Measurements from ENCODE around the gene AGAP9. TPM values are rescaled to one million over a fixed set of nuclear protein-coding genes. Genes with fewer than 3 reads are reported as not detected.
A peak's percentile ranks its signal among the peaks of the same experiment; 100 is the strongest.
"Not testable (repeated sequence)": the region's sequence is repeated elsewhere in the genome, so short reads cannot be mapped to it uniquely, and the experiment has no call there.

AGAP9 gene
- total and polyA plus RNA-seq, 8 donors, result 6.3 to 45.9 (median 20.0) TPM

DNA sequence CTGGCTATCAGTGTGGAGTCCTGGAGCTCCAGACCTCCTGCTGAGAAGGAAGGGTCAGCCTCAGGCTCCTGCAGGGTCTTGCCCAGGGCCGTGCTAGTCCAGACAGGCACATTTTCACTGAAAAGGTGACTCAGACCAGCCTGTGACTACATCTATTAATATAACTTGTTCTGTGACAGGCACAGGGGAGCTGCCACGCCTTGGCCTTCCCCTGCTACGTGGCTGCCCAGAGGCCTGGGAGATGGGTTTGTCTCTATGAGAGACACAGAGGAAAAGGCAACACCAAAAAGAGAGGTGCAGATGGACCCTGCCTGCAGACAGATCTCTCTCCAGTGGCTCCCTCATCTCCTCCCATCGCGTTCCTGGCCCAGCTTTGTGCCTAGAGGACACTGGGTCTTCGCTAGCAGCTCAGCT, 41.7 kb downstream of the AGAP9 start:
- H3K27me3 ChIP-seq; H3K9me3 ChIP-seq; H3K27ac ChIP-seq; H3K4me3 ChIP-seq; DNase-seq; intact Hi-C loops (cut with DNase I); H3K4me1 ChIP-seq; H3K36me3 ChIP-seq: not testable (repeated sequence)
- ATAC-seq, result peak; percentile 55

DNA sequence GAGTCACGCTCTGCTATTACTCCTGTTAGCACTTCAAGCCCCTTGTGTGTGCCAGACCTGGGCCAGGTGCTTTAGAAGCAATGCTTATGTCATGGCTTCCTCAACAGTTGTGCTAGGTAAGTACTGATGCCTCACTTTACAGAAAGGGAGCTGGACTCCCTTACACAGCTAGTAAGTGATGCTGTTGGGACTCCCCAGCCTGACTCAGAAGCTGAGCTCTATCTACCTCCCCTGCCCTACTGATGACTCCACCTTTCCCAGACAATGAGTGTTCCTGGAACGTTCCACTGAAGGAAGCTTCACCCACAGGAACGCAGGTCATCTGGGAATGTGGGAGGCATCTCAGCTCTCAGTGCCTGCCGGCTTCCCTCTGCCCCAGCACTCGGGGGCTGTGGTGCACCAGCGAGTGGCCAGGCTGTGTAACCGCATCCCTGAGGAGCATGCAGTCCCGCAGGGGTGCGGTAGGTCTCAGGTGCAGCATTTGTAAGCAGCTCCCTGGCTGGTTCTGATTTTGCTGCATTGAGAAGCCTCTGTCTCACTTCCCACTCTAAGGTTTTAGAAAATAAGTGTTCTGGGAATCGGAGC, 42.2 kb downstream of the AGAP9 start:
- H3K27me3 ChIP-seq; DNase-seq; H3K4me1 ChIP-seq; H3K27ac ChIP-seq; H3K4me3 ChIP-seq; H3K9me3 ChIP-seq; H3K36me3 ChIP-seq; intact Hi-C loops (cut with DNase I): not testable (repeated sequence)
- ATAC-seq, result peak; percentile 54

DNA sequence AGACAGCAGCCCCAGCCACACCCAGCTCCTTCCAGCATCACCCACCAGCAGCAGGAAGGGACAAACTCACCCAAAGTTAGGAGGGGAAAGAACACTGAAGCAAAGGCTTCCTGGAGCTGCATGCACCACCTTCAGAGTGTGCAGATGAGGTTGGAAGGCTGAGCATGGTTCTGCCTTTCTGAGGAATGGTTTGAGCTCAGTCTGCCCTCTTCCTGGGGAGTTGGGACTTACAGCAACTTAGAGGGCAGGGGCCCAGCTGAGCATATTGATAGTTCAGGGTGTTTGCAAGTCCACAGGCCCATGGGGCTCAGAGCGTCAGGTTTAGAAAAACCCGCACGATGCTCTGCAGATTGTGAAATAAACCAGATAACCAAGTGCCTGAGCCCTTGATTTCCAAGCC, 43.3 kb downstream of the AGAP9 start:
- intact Hi-C loops (cut with DNase I), result not testable (repeated sequence)

DNA sequence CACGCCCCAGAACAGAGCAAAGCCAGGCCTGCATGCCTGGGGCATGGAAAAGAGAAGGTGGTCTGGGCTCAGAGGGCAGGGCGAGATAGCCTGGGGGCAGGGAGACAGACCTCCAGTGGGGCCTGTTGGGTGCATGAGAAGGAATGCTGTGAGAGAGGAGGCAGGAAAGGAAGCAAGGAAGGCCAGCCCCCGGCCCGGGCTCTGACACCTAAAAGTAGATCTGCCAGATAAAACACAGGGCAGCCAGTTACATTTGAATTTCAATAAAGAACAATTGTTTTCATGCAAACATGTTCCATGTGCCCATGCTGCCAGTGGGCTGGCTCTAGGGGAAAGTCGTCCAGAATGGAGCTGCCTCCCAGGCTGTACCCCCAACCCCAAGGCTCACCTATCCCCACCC, 45.3 kb downstream of the AGAP9 start:
- H3K9me3 ChIP-seq; H3K4me1 ChIP-seq; H3K36me3 ChIP-seq; H3K27ac ChIP-seq; ATAC-seq; H3K4me3 ChIP-seq; intact Hi-C loops (cut with DNase I); DNase-seq; H3K27me3 ChIP-seq: not testable (repeated sequence)

More for the DNA sequence above, 43.3 kb downstream of the AGAP9 start:
- not testable (repeated sequence) for DNase-seq, H3K4me3 ChIP-seq, H3K27me3 ChIP-seq, H3K4me1 ChIP-seq, H3K36me3 ChIP-seq, ATAC-seq, H3K27ac ChIP-seq, H3K9me3 ChIP-seq

DNA sequence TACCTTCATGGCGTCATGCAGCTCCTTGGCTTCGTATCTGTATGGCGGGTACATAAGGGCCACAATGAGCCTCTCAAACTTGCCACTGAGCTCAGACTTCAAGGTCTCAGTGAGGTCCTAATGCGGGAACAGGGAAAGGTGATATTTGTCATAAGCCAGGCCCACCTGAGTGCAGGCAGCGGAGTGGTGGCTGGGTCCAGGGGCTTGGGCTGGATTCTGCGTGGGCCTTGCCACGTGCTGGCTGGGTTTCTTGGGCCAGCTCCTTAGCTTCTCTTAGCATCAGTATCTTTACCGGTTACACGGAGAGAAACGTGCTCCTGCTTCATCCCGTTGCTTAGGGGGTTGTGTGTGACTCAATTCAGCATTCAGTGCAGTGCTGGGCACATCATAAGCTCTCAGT, 46.4 kb downstream of the AGAP9 start:
- intact Hi-C loops (cut with DNase I); DNase-seq; H3K27ac ChIP-seq; H3K36me3 ChIP-seq; ATAC-seq; H3K4me1 ChIP-seq; H3K9me3 ChIP-seq; H3K4me3 ChIP-seq; H3K27me3 ChIP-seq: not testable (repeated sequence)

DNA sequence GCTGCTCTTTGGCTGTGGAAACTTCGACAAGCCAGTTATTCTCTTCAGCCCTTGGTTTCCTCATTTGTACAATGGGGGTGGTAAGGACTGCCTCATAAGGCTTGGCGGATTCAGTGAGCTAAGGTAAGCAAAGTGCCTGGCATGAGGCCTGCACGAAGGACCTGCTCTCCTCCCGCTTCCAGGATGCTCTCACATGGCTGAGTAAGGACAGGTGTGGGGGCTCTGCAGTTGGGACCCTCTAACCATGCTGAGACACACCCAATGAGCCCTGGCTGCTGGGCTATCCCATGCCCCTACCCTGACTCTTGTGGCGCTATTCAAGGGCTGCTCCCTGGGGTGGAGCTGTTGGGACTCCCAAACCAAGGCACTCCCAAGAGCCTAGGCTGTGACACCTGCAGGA, 48.3 kb downstream of the AGAP9 start:
- H3K4me3 ChIP-seq; H3K4me1 ChIP-seq; intact Hi-C loops (cut with DNase I); H3K9me3 ChIP-seq; H3K27ac ChIP-seq; H3K27me3 ChIP-seq; ATAC-seq; H3K36me3 ChIP-seq; DNase-seq: not testable (repeated sequence)

DNA sequence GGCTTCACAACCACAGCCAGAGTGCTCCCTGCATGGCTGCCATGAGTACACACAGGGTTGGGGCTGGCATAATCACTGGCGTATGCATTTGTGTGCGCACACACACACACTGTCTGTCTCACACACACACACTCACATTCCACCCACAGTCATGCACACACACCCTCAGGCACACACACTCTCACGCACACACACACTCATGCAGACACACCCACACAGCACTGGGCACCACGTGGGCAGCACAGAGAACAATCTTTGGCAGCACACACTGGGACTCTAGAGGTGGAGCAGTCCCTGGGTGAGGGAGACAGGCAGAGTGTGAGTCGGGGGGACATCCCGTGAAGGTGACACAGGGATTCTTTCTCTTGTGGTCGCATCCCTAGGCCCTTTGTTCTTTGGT, 49.9 kb downstream of the AGAP9 start:
- ATAC-seq; H3K36me3 ChIP-seq; H3K4me3 ChIP-seq; DNase-seq; H3K27me3 ChIP-seq; intact Hi-C loops (cut with DNase I); H3K27ac ChIP-seq; H3K4me1 ChIP-seq; H3K9me3 ChIP-seq: not testable (repeated sequence)

DNA sequence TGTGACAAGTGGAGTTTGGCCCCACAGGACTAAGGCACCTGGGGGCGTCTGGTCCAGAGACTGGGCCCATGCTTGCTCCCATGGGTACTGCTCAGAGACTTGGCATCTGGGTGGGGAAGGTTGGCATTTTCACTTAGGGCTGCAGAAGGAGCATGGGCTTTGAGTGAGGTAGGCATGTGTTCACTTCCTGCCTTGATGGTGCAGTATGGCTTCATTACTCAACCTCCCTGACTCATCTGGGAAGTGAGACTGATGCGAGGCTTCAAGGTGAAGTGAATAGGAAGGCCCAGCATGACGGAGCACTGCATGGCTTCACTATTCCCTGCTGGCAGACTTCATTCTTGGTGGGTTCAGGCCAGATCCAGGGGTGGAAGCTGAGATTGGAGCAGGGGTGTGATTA, 50.8 kb downstream of the AGAP9 start:
- H3K4me1 ChIP-seq; H3K27ac ChIP-seq; H3K27me3 ChIP-seq; DNase-seq; H3K9me3 ChIP-seq; H3K36me3 ChIP-seq; H3K4me3 ChIP-seq; intact Hi-C loops (cut with DNase I): not testable (repeated sequence)
- peak; percentile 22 for ATAC-seq

DNA sequence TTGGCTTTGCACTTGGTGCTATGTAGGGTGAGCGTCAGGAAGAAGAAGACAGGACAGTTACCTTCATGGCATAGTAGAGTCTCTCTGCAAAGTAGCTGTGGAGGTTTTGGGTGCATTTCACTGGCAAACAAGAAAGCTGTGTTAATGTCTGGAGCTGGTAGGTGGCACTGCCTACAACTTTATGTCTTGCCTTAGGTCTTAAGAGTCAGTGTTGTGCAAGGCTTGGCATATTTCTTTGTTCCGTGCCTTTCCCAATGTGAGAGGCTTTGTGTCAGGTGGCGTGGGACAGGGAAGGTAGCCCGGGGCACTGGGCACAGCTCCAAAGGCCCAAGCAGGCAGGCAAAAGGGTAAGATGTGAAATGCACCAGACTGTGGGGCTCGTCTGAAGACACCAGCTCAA, 51.4 kb downstream of the AGAP9 start:
- H3K9me3 ChIP-seq; intact Hi-C loops (cut with DNase I); DNase-seq; H3K4me3 ChIP-seq; H3K27me3 ChIP-seq; H3K4me1 ChIP-seq; H3K27ac ChIP-seq; H3K36me3 ChIP-seq: not testable (repeated sequence)
- peak; percentile 76 for ATAC-seq

DNA sequence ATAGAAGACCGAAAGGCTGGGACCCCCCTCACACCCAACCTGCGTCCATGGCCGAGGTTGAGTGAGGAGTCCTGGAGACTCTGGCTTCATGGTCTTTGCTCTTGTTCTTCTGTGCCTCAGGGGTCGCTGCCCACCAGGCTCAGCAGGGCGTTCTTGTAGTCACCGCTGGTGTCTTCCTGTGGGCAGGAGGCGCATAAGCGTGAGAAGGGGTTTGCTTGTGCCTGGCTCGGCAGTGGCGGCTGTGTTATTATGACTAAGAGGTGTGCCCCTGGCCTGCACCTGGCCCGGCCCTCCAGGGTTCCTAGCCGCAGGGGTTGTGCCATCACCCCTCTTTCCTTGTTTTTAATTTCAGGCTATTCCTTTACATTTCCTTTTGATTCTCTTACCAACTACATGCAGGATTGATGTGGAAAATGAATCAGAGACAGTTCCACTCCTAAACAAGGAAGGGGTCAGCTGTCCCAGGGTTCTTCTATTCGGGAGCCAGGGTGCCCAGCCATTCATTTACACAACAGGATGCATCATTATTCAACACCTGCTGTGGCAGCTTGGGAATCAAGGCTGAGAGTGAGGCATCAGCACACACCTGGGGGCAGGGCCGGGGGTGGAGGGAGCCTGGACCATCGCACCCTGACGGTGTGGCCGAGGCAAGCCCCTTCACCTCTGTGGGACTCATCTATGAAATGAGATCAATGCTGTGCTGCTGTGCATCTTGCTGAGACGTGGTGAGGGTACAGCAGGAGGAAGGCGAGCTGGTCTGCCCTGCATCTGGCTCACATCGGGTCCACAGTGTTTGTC, 54.5 kb downstream of the AGAP9 start:
- H3K9me3 ChIP-seq; H3K27me3 ChIP-seq; H3K4me3 ChIP-seq; H3K27ac ChIP-seq; H3K4me1 ChIP-seq; intact Hi-C loops (cut with DNase I); H3K36me3 ChIP-seq; ATAC-seq: not testable (repeated sequence)
- peak in 1 of 4 donors; percentile 45 for DNase-seq

DNA sequence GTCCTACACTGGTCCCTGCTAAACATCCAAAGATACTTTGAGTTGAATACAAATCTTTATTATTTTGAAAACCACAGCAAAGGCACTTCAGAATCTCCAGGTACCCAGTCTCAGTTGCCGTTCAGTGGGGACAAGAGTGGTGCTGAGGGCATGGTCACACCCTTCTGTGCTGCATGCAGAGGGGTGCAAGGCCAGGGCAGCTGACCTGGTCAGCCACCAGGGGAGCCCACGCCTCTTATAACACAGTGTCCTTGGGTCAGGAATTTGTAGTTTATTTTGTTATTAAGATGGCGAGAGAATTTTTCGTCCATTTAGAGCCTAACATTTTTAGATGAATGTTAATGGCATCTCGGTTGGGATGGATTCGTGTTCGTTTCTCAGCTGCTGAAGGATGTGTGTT, 55.5 kb downstream of the AGAP9 start:
- H3K9me3 ChIP-seq; H3K4me1 ChIP-seq; intact Hi-C loops (cut with DNase I); H3K27me3 ChIP-seq; H3K27ac ChIP-seq; H3K4me3 ChIP-seq; ATAC-seq; H3K36me3 ChIP-seq; DNase-seq: not testable (repeated sequence)

DNA sequence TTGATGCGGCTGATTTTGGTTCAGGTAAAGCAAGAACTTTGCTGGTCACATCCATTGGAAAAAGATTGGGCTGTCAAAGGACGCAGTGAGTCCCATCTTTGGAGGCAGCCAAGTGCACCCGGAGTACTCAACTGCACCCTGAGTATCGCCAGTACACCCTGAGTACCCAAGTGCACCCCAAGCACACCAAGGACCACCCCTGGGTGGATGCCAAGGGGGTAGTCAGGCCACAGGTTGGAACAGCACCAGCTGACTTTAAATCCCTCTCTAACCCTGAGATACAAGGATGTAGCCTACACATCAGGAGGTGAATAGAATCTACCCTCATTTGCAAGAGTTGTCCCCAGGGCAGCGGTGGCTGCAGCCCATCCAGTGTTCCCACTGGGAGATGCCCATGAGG, 56.0 kb downstream of the AGAP9 start:
- DNase-seq; H3K9me3 ChIP-seq; H3K36me3 ChIP-seq; intact Hi-C loops (cut with DNase I); H3K4me1 ChIP-seq; H3K27ac ChIP-seq; H3K4me3 ChIP-seq; ATAC-seq; H3K27me3 ChIP-seq: not testable (repeated sequence)

DNA sequence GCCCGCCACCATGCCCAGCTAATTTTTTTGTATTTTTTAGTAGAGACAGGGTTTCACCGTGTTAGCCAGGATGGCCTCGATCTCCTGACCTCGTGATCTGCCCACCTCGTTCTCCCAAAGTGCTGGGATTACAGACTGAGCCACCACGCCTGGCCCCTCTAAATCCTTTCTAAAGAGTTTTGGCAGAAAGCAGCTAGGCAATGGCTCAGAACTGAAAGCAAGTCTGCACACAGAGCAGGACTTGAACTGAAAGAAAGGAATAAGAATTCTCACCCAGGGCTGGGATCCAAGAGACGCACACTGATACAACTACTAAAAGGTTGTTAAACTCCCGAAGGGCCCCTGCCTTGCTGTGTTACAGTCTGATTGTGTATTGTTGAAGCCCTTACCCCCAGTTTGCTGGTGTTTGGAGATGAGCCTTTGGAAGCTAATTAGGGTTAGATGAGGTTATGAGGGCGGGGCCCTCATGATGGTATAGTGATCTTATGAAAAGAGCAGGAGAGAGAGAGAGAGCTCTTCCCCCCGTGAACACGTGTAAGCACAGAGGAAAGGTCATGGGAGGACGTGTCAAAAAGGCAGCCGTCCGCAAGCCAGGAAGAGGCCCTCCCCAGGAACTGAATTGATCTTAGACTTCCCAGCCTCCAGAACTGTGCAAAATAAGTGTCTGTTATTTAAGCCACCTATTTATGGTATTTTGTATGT, 58.1 kb downstream of the AGAP9 start:
- intact Hi-C loops (cut with DNase I); ATAC-seq: not testable (repeated sequence)

More for the DNA sequence above, 58.1 kb downstream of the AGAP9 start:
- H3K27ac ChIP-seq, H3K36me3 ChIP-seq, DNase-seq, H3K4me3 ChIP-seq, H3K9me3 ChIP-seq, H3K4me1 ChIP-seq, H3K27me3 ChIP-seq: not testable (repeated sequence)

All from left lung (tissue), 10 donors.